ENCODE results near the gene CSTF3. TPM values are rescaled to one million over a fixed set of nuclear protein-coding genes. Genes with fewer than 3 reads are reported as not detected.

Gene CSTF3
- total and polyA plus RNA-seq, 7 experiments from 2014 or later, result 14.6 to 38.6 (median 23.7) TPM

- Mint-ChIP-seq H3K9me3 (no peaks in the 10 kb centered on the region), H3K27ac (no peak overlapping the region), H3K4me3 (no peak overlapping the region), H3K4me1 (peaks cover 0 to 16% (median 12%) of the 10 kb centered on the region in 7 donors), H3K27me3 (no peaks in the 10 kb centered on the region), H3K36me3 (peaks cover 4 to 24% (median 9%) of the 10 kb centered on the region in 5 donors)
- H3K36me3 ChIP-seq (ENCODE audit: control insufficient read depth in 2 of 3, insufficient read depth in 3 of 3, low read length in 3 of 3), result peaks cover 0 to 9% (median 0%) of the 10 kb centered on the region in 3 experiments
- no peak overlapping the region for H3K27ac ChIP-seq (ENCODE audit: low read depth, low read length)
- no peaks in the 10 kb centered on the region for H3K9me3 ChIP-seq (ENCODE audit: control insufficient read depth in 2 of 3, low read length in 3 of 3)
- CTCF ChIA-PET, result no interaction called here
- peaks cover 3 to 9% of the 10 kb centered on the region in 2 donors for H3K4me1 ChIP-seq (ENCODE audit: control insufficient read depth in 2 of 2, insufficient read depth in 2 of 2, low read length in 2 of 2)
- H3K4me3 ChIP-seq (ENCODE audit: low read length), result no peak overlapping the region
- no peaks in the 10 kb centered on the region for H3K27me3 ChIP-seq (ENCODE audit: control insufficient read depth in 2 of 2, insufficient read depth in 2 of 2, low read length in 2 of 2)
- intact Hi-C loops (cut with micrococcal nuclease), result no loop called here
- DNase-seq (no peak), ATAC-seq (no peak)
- POLR2A ChIA-PET, result interaction anchor here (0.9 kb wide), 1 partner anchor 11 kb away, joined by 3 read pairs; no protein-coding TSS in a partner anchor
These were observed 117.0 kb downstream of the CSTF3 start for GRCh38 chr11:33044285-33044756.

DNA sequence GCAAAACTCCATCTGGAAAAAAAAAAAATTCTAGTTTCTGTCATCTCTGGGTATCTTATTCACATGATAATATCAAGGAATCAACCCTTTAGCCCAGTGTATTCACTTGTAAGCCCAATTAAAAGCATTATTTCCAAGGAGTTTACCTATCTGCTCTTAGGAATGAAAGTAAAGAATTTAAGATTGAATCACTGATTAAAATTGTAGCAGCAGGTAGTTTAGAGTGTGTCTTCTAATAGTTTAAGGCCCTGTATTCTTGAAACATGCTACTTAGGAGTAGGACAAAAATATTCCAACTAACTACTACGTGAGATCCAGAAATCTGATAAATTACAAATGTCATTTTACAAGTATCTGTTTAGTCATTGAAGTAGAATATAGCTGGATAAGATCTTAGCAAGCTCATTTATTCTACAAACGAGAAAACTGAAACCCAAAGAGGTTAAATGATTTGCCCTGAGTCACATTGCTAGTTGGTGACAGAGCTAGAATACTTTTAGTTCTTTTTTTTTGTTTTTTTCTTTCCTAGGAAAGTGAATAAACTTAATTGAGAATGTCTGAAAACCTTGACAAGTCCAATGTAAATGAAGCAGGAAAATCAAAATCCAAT is 118.0 kb downstream of the CSTF3 start:
- H3K4me3 ChIP-seq (ENCODE audit: low read length), result no peak overlapping the region
- POLR2A ChIA-PET, result interaction anchor here (0.7 to 0.9 kb wide), 2 partner anchors 12 to 213 kb away, joined by 3 read pairs; no protein-coding TSS in a partner anchor
- intact Hi-C loops (cut with micrococcal nuclease), result no loop called here
- no peaks in the 10 kb centered on the region for H3K27me3 Mint-ChIP-seq
- DNase-seq, result no peak
- H3K27me3 ChIP-seq (ENCODE audit: control insufficient read depth in 2 of 2, insufficient read depth in 2 of 2, low read length in 2 of 2), result no peaks in the 10 kb centered on the region
- no peaks in the 10 kb centered on the region for H3K9me3 ChIP-seq (ENCODE audit: control insufficient read depth in 2 of 3, low read length in 3 of 3)
- ATAC-seq, result no peak
- no peak overlapping the region for H3K4me3 Mint-ChIP-seq
- peaks cover 3 to 9% of the 10 kb centered on the region in 2 donors for H3K4me1 ChIP-seq (ENCODE audit: control insufficient read depth in 2 of 2, insufficient read depth in 2 of 2, low read length in 2 of 2)
- CTCF ChIA-PET, result interaction anchor here (0.9 kb wide), 1 partner anchor 18 kb away, joined by 4 read pairs; no protein-coding TSS in a partner anchor
- no peaks in the 10 kb centered on the region for H3K9me3 Mint-ChIP-seq
- H3K4me1 Mint-ChIP-seq, result peaks cover 0 to 17% (median 13%) of the 10 kb centered on the region in 7 donors
- peaks cover 4 to 21% (median 9%) of the 10 kb centered on the region in 5 donors for H3K36me3 Mint-ChIP-seq
- no peak overlapping the region for H3K27ac ChIP-seq (ENCODE audit: low read depth, low read length)
- H3K36me3 ChIP-seq (ENCODE audit: control insufficient read depth in 2 of 3, insufficient read depth in 3 of 3, low read length in 3 of 3), result peaks cover 0 to 12% (median 0%) of the 10 kb centered on the region in 3 experiments
- H3K27ac Mint-ChIP-seq, result peak overlapping the region in 1 of 9 donors; percentile 23

- H3K27ac Mint-ChIP-seq, result peak overlapping the region in 7 of 9 donors; percentile 57 to 91 (median 82)
- H3K4me1 Mint-ChIP-seq, result peaks cover 0 to 17% (median 13%) of the 10 kb centered on the region in 7 donors
- ChIA-PET POLR2A (interaction anchor here (1.5 to 2.1 kb wide), 2 partner anchors 10 to 29 kb away, joined by 5 to 15 read pairs; no protein-coding TSS in a partner anchor), CTCF (no interaction called here)
- no peaks in the 10 kb centered on the region for H3K9me3 Mint-ChIP-seq
- intact Hi-C loops (cut with micrococcal nuclease), result no loop called here
- DNase-seq (no peak), ATAC-seq (no peak)
- peaks cover 3 to 9% of the 10 kb centered on the region in 2 donors for H3K4me1 ChIP-seq (ENCODE audit: control insufficient read depth in 2 of 2, insufficient read depth in 2 of 2, low read length in 2 of 2)
- no peaks in the 10 kb centered on the region for H3K27me3 ChIP-seq (ENCODE audit: control insufficient read depth in 2 of 2, insufficient read depth in 2 of 2, low read length in 2 of 2)
- peaks cover 0 to 12% (median 0%) of the 10 kb centered on the region in 3 experiments for H3K36me3 ChIP-seq (ENCODE audit: control insufficient read depth in 2 of 3, insufficient read depth in 3 of 3, low read length in 3 of 3)
- peaks cover 0 to 7% (median 0%) of the 10 kb centered on the region in 5 donors for H3K27me3 Mint-ChIP-seq
- H3K4me3 ChIP-seq (ENCODE audit: low read length), result no peak overlapping the region
- peaks cover 0 to 6% (median 0%) of the 10 kb centered on the region in 5 donors for H3K36me3 Mint-ChIP-seq
- no peaks in the 10 kb centered on the region for H3K9me3 ChIP-seq (ENCODE audit: control insufficient read depth in 2 of 3, low read length in 3 of 3)
- H3K27ac ChIP-seq (ENCODE audit: low read depth, low read length), result no peak overlapping the region
- H3K4me3 Mint-ChIP-seq, result peak overlapping the region; percentile 77 to 97 (median 92)
These were observed 120.3 kb downstream of the CSTF3 start for GRCh38 chr11:33040862-33041453.

DNA sequence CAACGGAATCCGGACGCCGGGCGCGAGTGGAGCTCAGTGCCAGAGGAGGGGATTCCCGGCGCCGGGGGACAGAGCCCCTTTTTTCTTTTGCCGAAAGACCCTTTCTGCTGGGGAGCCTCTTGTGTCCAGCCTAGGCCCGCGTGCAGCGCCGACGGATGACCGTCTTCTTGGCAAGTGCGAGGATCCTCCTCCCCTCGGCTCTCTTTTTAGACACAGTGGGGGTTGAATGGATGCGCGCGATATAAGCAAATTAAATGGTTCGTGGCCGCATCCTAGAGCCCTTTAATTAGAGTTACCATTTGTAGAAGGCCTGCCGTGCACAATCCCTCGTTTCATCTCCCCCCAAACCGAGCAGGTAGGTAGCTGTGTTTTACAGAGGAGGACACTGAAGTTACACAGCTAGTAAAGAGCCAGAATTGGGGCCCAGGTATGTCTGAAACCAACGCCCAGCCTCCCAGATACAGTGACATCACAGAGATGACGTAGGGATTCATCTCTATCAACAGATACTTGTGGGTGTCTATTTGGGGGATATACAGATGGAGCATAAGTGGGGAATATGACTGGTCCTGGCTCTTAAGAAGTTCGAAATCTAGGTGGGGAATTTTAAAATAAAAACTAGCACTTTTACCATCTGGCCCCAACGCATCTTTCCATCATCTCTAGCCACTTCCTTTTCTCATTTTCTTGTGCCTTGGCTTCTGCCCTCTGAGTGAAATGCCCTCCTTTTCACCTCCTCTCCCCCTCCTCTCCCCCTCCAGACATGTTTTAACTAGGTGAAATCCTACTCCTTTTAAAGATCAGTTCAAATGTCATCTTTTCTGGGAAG is 121.0 kb downstream of the CSTF3 start:
- CTCF ChIA-PET, result interaction anchor here (1.8 to 2.2 kb wide), 2 partner anchors 29 to 81 kb away, joined by 6 to 10 read pairs; no protein-coding TSS in a partner anchor
- H3K36me3 ChIP-seq (ENCODE audit: control insufficient read depth in 2 of 3, insufficient read depth in 3 of 3, low read length in 3 of 3), result peaks cover 0 to 12% (median 0%) of the 10 kb centered on the region in 3 experiments
- H3K4me1 ChIP-seq (ENCODE audit: control insufficient read depth in 2 of 2, insufficient read depth in 2 of 2, low read length in 2 of 2), result peaks cover 3 to 9% of the 10 kb centered on the region in 2 donors
- H3K27me3 ChIP-seq (ENCODE audit: control insufficient read depth in 2 of 2, insufficient read depth in 2 of 2, low read length in 2 of 2), result no peaks in the 10 kb centered on the region
- POLR2A ChIA-PET, result interaction anchor here (1.0 to 3.1 kb wide), 10 partner anchors 8 to 79 kb away, joined by 3 to 19 read pairs (median 8); partner anchors contain the start of gene DEPDC7
- ATAC-seq (peak; percentile 40), DNase-seq (peak in 6 of 9 donors; percentile 24 to 65 (median 32))
- Mint-ChIP-seq H3K4me1 (peaks cover 0 to 17% (median 13%) of the 10 kb centered on the region in 7 donors), H3K27me3 (peaks cover 0 to 12% (median 0%) of the 10 kb centered on the region in 5 donors), H3K36me3 (no peaks in the 10 kb centered on the region), H3K27ac (peak overlapping the region; percentile 57 to 91 (median 82)), H3K4me3 (peak overlapping the region; percentile 77 to 97 (median 92)), H3K9me3 (no peaks in the 10 kb centered on the region)
- peak overlapping the region; percentile 100 for H3K4me3 ChIP-seq (ENCODE audit: low read length)
- no peaks in the 10 kb centered on the region for H3K9me3 ChIP-seq (ENCODE audit: control insufficient read depth in 2 of 3, low read length in 3 of 3)
- intact Hi-C loops (cut with micrococcal nuclease), result no loop called here
- H3K27ac ChIP-seq (ENCODE audit: low read depth, low read length), result peak overlapping the region; percentile 82

DNA sequence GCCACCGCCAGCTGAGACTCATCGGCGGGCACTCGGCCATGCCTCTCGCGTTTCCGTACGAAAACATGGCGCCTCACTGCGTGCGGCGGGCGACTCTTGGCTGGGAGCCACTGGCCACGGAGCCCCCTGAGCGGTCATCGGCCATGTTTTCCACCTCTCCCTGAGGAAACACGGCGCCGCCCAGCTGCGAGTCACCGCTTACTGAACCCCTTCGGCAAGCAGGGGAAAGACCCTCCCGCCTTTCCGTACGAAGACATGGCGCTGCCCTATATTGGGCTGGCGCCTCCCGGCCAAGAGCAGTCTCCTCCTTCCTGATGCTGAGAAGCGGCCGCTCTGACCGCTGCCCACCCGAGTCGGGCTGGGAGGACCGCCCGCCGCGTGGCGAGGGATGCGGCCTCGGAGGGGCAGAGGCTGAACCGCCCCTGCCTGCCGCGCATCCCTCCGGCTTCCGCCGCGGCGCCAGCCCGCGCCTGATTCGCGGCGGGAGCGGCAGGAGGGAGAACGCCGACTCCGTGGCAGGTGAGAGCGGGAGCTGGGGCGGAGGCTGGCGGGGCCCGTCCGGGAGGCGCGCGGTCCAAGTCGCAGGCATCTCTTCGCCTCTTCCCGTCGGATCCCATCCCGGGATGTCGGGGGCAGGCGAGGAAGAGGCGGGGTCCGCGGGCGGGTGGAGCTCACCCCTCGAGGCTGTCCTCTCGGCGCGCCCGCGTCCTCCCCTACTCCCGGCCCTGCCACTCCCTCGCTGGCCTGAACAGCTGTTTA is 121.8 kb downstream of the CSTF3 start, which contains the start of gene TCP11L1:
TCP11L1 (plus strand) TSS at position 299 of the 759 bp plus-strand sequence. CDS start 4,202 bp downstream, outside the sequence.
- ChIA-PET CTCF (interaction anchor here (1.4 to 2.2 kb wide), 3 partner anchors 26 to 80 kb away, joined by 6 to 10 read pairs (median 10); no protein-coding TSS in a partner anchor), POLR2A (interaction anchor here (0.8 to 3.1 kb wide), 13 partner anchors 8 to 219 kb away, joined by 3 to 19 read pairs (median 6); partner anchors contain the start of genes CSTF3 and DEPDC7)
- no peaks in the 10 kb centered on the region for H3K27me3 ChIP-seq (ENCODE audit: control insufficient read depth in 2 of 2, insufficient read depth in 2 of 2, low read length in 2 of 2)
- Mint-ChIP-seq H3K4me3 (peak within 1 kb of the TSS; percentile 91 to 97 (median 94)), H3K27ac (peak within 1 kb of the TSS; percentile 77 to 95 (median 92)), H3K27me3 (peaks cover 0 to 17% (median 0%) of the 10 kb centered on the region in 5 donors), H3K36me3 (no peaks in the 10 kb centered on the region), H3K9me3 (no peaks in the 10 kb centered on the region), H3K4me1 (peaks cover 0 to 17% (median 14%) of the 10 kb centered on the region in 7 donors)
- no peaks in the 10 kb centered on the region for H3K9me3 ChIP-seq (ENCODE audit: control insufficient read depth in 2 of 3, low read length in 3 of 3)
- H3K4me3 ChIP-seq (ENCODE audit: low read length), result peak within 1 kb of the TSS; percentile 100
- H3K36me3 ChIP-seq (ENCODE audit: control insufficient read depth in 2 of 3, insufficient read depth in 3 of 3, low read length in 3 of 3), result peaks cover 0 to 12% (median 0%) of the 10 kb centered on the region in 3 experiments
- DNase-seq (peak; percentile 57 to 88 (median 76)), ATAC-seq (peak; percentile 93)
- H3K4me1 ChIP-seq (ENCODE audit: control insufficient read depth in 2 of 2, insufficient read depth in 2 of 2, low read length in 2 of 2), result peaks cover 3 to 9% of the 10 kb centered on the region in 2 donors
- H3K27ac ChIP-seq (ENCODE audit: low read depth, low read length), result peak within 1 kb of the TSS; percentile 82
- intact Hi-C loops (cut with micrococcal nuclease), result loop anchor here (1.0 to 10.0 kb wide), 15 partner anchors 24 to 1877 kb away; partner anchors contain the start of genes CSTF3 (in 2 of the 2), DEPDC7 (in 2 of the 2), EIF3M (in 2 of the 2) and HIPK3 (in 2 of the 2)
